Spleen (tissue), 11 donors: ENCODE data around the gene CIPC. TPM values are rescaled to one million over a fixed set of nuclear protein-coding genes. Genes with fewer than 3 reads are reported as not detected.

ENCODE experiments used
- DNase-seq: peaks from one replicate; pipeline ENCODE4 v3.0.0-alpha.2; 2020
- H3K27ac ChIP-seq, 8 donors: fragments of 200-600 bp; sonication (generic) in 7 of 8; 1 replicate in 4 of 8; 2 replicates in 4 of 8; pipeline versions ENCODE4 v1.5.0 to v1.8.0; 2016 to 2021; ENCODE audit warnings: inconsistent platforms in 4 of 8, mild to moderate bottlenecking in 4 of 8, moderate library complexity in 1 of 8
- H3K27me3 ChIP-seq, 7 donors: fragments of 200-600 bp; sonication (generic) in 6 of 7; replicated peaks in 1 of 7; 1 replicate in 4 of 7; 2 replicates in 3 of 7; pipeline versions ENCODE4 v1.5.0 to v1.8.0; 2016 to 2021; ENCODE audit warnings: inconsistent platforms in 3 of 7, mild to moderate bottlenecking in 1 of 7
- H3K36me3 ChIP-seq, 6 donors: fragments of 200-600 bp; sonication (generic) in 5 of 6; 1 replicate in 4 of 6; 2 replicates in 2 of 6; pipeline versions ENCODE4 v1.5.0 to v1.8.0; 2016 to 2021; ENCODE audit warnings: inconsistent platforms in 2 of 6
- H3K4me1 ChIP-seq, 6 donors: fragments of 200-600 bp; sonication (generic) in 5 of 6; 1 replicate in 3 of 6; 2 replicates in 3 of 6; pipeline versions ENCODE4 v1.5.0 to v1.8.0; 2016 to 2021; ENCODE audit warnings: inconsistent platforms in 3 of 6
- H3K4me3 ChIP-seq, 8 donors: fragments of 200-600 bp; sonication (generic) in 7 of 8; 1 replicate in 4 of 8; 2 replicates in 4 of 8; pipeline versions ENCODE4 v1.5.0 to v1.8.0; 2016 to 2021; ENCODE audit warnings: inconsistent platforms in 4 of 8, mild to moderate bottlenecking in 4 of 8, moderate library complexity in 2 of 8
- H3K9me3 ChIP-seq, 8 donors: fragments of 200-600 bp; sonication (generic) in 7 of 8; 1 replicate in 4 of 8; 2 replicates in 4 of 8; pipeline versions ENCODE4 v1.5.0 to v1.8.0; 2016 to 2021; ENCODE audit warnings: inconsistent platforms in 4 of 8
- POLR2A ChIP-seq, 3 donors: fragments of 450-650 bp; IDR thresholded peaks; one replicate each; pipeline ENCODE4 v1.5.1; 2017; ENCODE audit warnings: antibody characterized with exemption in 3 of 3, mild to moderate bottlenecking in 1 of 3
- POLR2AphosphoS5 ChIP-seq, 3 donors: sonication (generic); formaldehyde crosslinking; IDR thresholded peaks; one replicate each; pipeline ENCODE4 v1.5.1; 2017; ENCODE audit warnings: antibody characterized with exemption in 3 of 3
- WGBS, 5 donors: extraction: QIAGEN DNeasy Blood & Tissue Kit in 3 of 5; methylation state at CpG; one replicate each; pipeline versions ENCODE4 v1.1.5 to v1.1.7; 2013 to 2018; 5-methylcytosine and 5-hydroxymethylcytosine counted together
- intact Hi-C: fragments of 100-400 bp; cut with DNase I; formaldehyde crosslinking; loops from one replicate; pipeline ENCODE4 v1.15.0; 2023; ENCODE audit warnings: low total_unique reads
- polyA plus RNA-seq, 3 donors: library from polyadenylated mRNA; stranded (reverse); fragments of 200-250 nt; gene quantifications; one replicate each; pipeline ENCODE4 v1.2.1, GENCODE V29; 2013
- total RNA-seq, 7 donors: library from RNA; depleted of rRNA in 3 of 7; stranded (reverse); fragments of >200 nt in 3 of 7; fragmentation: NEBNext Ultra II Directional in 4 of 7; extraction: Animal tissue kit (Norgen Biotek cat#: 25700) in 4 of 7; gene quantifications; one replicate each; pipeline versions ENCODE4 v1.1.0 to v1.2.1, GENCODE V29; 2016 to 2021
- TF ChIP-seq, protein P1 (sequence below), 11 experiments: fragments of 200-600 bp in 7 of 11; fragments of 450-650 bp in 4 of 11; sonication (generic) in 4 of 11; IDR thresholded peaks in 8 of 11; conservative IDR thresholded peaks in 3 of 11; 1 replicate in 7 of 11; 2 replicates in 4 of 11; pipeline versions ENCODE4 v1.4.0 to v1.8.0; 2016 to 2021; ENCODE audit warnings: antibody characterized with exemption in 11 of 11, inconsistent platforms in 4 of 11, mild to moderate bottlenecking in 1 of 11
- donor health status: healthy with polysubstance abuse.
- donor health status: DM: no; HTN: no; CAD: no; lungs with moderate emphysema.
- donor health status: DM: no; HTN: no; CAD: no.
- donor health status: Bipolar disorder and iron deficiency.
- donor health status: healthy.
- donor health status: DM: no; HTN: no; CAD: no.
- donor health status: DM: yes; HTN: yes; CAD: no.

Gene CIPC
- total and polyA plus RNA-seq, 10 donors, result 4.2 to 33.8 (median 17.7) TPM

DNA sequence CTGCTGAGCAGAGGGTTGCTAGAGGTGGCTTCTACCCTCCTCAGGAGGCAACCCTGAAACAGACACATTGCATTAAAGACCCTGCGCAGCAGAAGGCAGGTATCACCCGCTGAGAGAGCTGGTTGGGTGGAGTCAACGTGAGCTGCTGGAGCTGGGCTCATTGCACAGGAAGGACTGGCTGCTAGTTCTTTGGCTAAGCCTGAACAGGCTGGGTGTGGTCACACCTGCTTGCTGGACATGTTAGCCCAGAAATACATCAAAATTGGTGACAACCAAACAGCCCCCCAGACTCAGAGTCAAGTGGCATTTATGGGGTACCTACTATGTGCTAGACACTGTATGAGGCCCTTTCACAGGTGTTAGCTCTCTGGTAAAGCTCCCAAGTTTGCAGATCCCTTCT is 35.8 kb upstream of the CIPC start:
- no peak for DNase-seq
- H3K9me3 ChIP-seq, result no peaks in the 10 kb centered on the region
- no peaks in the 10 kb centered on the region for H3K27me3 ChIP-seq
- H3K27ac ChIP-seq, result no peak overlapping the region
- intact Hi-C loops, result no loop called here
- no peak overlapping the region for H3K4me3 ChIP-seq
- WGBS, 5 donors, result 72 to 93% (median 83%) methylated on average over 3 of the region's 3 CpGs
- peaks cover 0 to 20% (median 7%) of the 10 kb centered on the region in 6 donors for H3K4me1 ChIP-seq
- no peaks in the 10 kb centered on the region for H3K36me3 ChIP-seq
- TF ChIP-seq POLR2AphosphoS5 (IDR thresholded peaks at IDR 0.05), result no peak
- no peak for TF ChIP-seq POLR2A (IDR thresholded peaks at IDR 0.05)
- TF ChIP-seq, protein P1, sequence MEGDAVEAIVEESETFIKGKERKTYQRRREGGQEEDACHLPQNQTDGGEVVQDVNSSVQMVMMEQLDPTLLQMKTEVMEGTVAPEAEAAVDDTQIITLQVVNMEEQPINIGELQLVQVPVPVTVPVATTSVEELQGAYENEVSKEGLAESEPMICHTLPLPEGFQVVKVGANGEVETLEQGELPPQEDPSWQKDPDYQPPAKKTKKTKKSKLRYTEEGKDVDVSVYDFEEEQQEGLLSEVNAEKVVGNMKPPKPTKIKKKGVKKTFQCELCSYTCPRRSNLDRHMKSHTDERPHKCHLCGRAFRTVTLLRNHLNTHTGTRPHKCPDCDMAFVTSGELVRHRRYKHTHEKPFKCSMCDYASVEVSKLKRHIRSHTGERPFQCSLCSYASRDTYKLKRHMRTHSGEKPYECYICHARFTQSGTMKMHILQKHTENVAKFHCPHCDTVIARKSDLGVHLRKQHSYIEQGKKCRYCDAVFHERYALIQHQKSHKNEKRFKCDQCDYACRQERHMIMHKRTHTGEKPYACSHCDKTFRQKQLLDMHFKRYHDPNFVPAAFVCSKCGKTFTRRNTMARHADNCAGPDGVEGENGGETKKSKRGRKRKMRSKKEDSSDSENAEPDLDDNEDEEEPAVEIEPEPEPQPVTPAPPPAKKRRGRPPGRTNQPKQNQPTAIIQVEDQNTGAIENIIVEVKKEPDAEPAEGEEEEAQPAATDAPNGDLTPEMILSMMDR (IDR thresholded peaks at IDR 0.05 in 8 of 11, conservative IDR thresholded peaks at IDR 0.05 in 3 of 11), result no peak

DNA sequence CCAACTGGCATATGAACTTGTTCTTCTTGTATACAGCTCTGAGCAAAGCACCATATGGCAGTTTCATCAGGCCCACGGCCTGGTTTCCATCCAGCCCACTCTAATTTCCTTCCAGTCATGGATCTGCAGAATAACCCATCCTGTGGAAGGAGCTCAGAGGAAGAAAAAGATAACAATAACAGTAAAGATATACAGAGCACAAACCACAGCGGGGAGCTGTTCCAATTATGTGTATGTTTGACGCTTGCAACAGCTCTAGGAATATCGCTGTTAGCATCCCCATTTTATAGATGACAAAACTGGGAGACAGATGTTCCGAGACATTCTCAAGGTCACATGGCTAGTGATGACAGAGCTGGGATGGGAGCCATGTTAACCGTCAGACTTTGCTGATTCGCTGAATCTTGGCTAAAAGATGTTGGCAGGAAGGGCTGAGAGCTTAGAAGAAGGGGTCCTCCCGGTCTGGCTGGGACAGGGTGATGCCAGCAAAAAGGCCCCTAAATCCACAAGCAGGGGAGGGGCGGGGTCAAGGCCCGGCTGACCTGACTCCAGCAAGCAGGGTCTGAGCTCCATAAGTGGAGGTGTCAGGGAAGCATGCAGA is 34.4 kb upstream of the CIPC start:
- Histone ChIP-seq H3K36me3 (no peaks in the 10 kb centered on the region), H3K4me3 (no peak overlapping the region), H3K27ac (no peak overlapping the region), H3K4me1 (peaks cover 0 to 32% (median 15%) of the 10 kb centered on the region in 6 donors), H3K9me3 (no peaks in the 10 kb centered on the region), H3K27me3 (peaks cover 0 to 7% (median 0%) of the 10 kb centered on the region in 7 donors)
- TF ChIP-seq, protein P1 (IDR thresholded peaks at IDR 0.05 in 8 of 11, conservative IDR thresholded peaks at IDR 0.05 in 3 of 11), result no peak
- TF ChIP-seq POLR2A (IDR thresholded peaks at IDR 0.05) (no peak), POLR2AphosphoS5 (IDR thresholded peaks at IDR 0.05) (no peak)
- intact Hi-C loops, result no loop called here
- 73 to 82% (median 76%) methylated on average over 10 of the region's 10 CpGs for WGBS, 5 donors
- DNase-seq, result no peak

DNA sequence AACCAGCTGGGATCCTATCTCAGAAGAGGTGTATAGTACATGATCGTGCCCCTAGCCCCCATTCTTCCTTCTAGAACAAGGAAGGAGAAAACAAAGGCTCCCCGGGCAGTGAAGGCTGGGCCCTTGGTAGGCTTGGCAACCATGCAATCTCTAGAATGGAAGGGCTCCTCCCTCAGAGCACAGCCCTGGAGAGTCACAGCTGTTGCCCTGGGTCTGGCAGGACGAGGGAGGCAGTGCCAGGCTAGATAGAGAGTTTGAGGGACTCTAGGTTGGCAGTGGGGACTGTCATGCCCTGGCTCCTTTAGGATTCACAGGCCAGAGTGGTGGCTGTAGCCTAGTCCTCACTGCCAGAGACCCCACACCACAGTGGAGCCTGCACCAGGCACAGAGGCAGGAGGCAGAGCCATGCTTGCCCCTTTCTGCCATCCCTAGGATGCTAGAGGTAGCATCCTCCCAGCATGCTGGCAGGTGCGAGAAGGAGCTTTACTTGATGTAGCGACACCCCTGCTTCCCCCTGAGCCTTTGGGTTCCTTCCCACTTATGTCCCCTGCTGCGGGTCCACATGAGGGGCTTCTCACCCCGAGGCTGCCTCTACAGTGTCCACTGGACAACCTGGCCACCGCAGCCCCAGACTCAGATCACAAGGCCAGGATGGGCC is 33.4 kb upstream of the CIPC start:
- no peak for DNase-seq
- Histone ChIP-seq H3K9me3 (no peaks in the 10 kb centered on the region), H3K36me3 (peaks cover 0 to 2% (median 0%) of the 10 kb centered on the region in 6 donors), H3K27me3 (peaks cover 0 to 13% (median 0%) of the 10 kb centered on the region in 7 donors), H3K4me1 (peaks cover 0 to 29% (median 17%) of the 10 kb centered on the region in 6 donors), H3K4me3 (no peak overlapping the region), H3K27ac (no peak overlapping the region)
- TF ChIP-seq POLR2A (IDR thresholded peaks at IDR 0.05), result no peak
- TF ChIP-seq POLR2AphosphoS5 (IDR thresholded peaks at IDR 0.05), result no peak
- TF ChIP-seq, protein P1 (IDR thresholded peaks at IDR 0.05 in 8 of 11, conservative IDR thresholded peaks at IDR 0.05 in 3 of 11), result no peak
- intact Hi-C loops, result no loop called here
- WGBS, 5 donors, result 76 to 88% (median 85%) methylated on average over 7 to 8 of the region's 8 CpGs

DNA sequence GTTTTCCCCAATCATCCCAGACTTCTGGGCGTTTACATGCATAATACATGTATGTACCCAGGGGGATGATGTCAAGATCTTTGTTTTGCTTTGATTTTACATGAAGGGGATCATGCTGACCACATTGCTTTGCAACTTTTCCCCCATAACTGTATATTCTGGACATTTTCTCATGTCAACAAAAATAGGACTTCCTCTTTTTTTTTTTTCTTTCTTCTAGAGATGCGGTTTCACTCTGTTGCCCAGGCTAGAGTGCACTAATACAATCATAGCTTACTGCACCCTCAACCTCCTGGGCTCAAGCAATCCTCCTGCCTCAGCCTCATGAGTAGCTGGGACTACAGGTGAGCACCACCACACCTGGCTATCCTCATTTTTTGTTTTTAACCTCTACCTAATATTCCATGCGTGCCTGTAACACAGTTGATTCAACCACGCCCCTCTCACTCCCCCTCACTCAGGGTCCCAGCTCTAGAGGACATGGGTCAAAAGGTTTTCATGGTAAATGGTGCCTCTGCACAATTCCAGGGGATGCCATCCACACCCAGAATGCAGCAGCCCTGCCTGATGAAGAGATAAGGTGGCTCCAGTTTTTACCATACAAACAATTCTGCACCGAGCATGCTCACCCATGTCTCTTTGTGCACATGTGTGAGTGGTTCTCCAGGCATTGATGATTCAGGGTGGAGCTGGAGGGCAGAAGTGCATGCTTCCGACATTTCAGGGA is 32.0 kb upstream of the CIPC start:
- Histone ChIP-seq H3K4me1 (peaks cover 0 to 39% (median 27%) of the 10 kb centered on the region in 6 donors), H3K36me3 (peaks cover 0 to 6% (median 0%) of the 10 kb centered on the region in 6 donors), H3K9me3 (no peaks in the 10 kb centered on the region), H3K27me3 (peaks cover 0 to 22% (median 0%) of the 10 kb centered on the region in 7 donors), H3K27ac (peak overlapping the region in 1 of 8 donors; percentile 11), H3K4me3 (no peak overlapping the region)
- no peak for DNase-seq
- intact Hi-C loops, result no loop called here
- no peak for TF ChIP-seq POLR2AphosphoS5 (IDR thresholded peaks at IDR 0.05)
- TF ChIP-seq, protein P1 (IDR thresholded peaks at IDR 0.05 in 8 of 11, conservative IDR thresholded peaks at IDR 0.05 in 3 of 11), result no peak
- TF ChIP-seq POLR2A (IDR thresholded peaks at IDR 0.05), result no peak
- 66 to 89% (median 76%) methylated on average over 5 to 6 of the region's 6 CpGs for WGBS, 5 donors
